ENCODE results near the gene TAS2R40. TPM values are rescaled to one million over a fixed set of nuclear protein-coding genes. Genes with fewer than 3 reads are reported as not detected.

Gene TAS2R40
- total RNA-seq, 1 experiment from 2014 or later, result not detected

- TF ChIP-seq CBX3 (IDR thresholded peaks at IDR 0.05; ENCODE audit: low read depth) (no peak), POLR2AphosphoS5 (IDR thresholded peaks at IDR 0.05; ENCODE audit: low read depth, low read length) (no peak), TCF7L2 (IDR thresholded peaks at IDR 0.05; ENCODE audit: borderline replicate concordance, extremely low read depth, insufficient read depth, insufficient read length) (no peak), EGR1 (IDR thresholded peaks at IDR 0.05; ENCODE audit: low read depth) (no peak), CTCF (IDR thresholded peaks at IDR 0.05 in 2 of 3, conservative IDR thresholded peaks at IDR 0.05 in 1 of 3; ENCODE audit: borderline replicate concordance in 1 of 3, insufficient read depth in 1 of 3, low read depth in 2 of 3, low read length in 2 of 3) (no peak), RAD21 (IDR thresholded peaks at IDR 0.05; ENCODE audit: low read depth) (no peak), JUND (IDR thresholded peaks at IDR 0.05) (no peak), POLR2A (IDR thresholded peaks at IDR 0.05; ENCODE audit: borderline replicate concordance, extremely low read depth, insufficient read depth, insufficient read length) (no peak), ZNF274 (IDR thresholded peaks at IDR 0.05; ENCODE audit: low read depth, low read length) (no peak), EZH2 (IDR thresholded peaks at IDR 0.05) (no peak), FOSL1 (IDR thresholded peaks at IDR 0.05; ENCODE audit: low read depth) (no peak), MAX (IDR thresholded peaks at IDR 0.05) (no peak), SRF (IDR thresholded peaks at IDR 0.05; ENCODE audit: low read depth) (no peak)
- TF ChIP-seq, protein P1, sequence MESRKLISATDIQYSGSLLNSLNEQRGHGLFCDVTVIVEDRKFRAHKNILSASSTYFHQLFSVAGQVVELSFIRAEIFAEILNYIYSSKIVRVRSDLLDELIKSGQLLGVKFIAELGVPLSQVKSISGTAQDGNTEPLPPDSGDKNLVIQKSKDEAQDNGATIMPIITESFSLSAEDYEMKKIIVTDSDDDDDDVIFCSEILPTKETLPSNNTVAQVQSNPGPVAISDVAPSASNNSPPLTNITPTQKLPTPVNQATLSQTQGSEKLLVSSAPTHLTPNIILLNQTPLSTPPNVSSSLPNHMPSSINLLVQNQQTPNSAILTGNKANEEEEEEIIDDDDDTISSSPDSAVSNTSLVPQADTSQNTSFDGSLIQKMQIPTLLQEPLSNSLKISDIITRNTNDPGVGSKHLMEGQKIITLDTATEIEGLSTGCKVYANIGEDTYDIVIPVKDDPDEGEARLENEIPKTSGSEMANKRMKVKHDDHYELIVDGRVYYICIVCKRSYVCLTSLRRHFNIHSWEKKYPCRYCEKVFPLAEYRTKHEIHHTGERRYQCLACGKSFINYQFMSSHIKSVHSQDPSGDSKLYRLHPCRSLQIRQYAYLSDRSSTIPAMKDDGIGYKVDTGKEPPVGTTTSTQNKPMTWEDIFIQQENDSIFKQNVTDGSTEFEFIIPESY (IDR thresholded peaks at IDR 0.05; ENCODE audit: extremely low read depth, insufficient replicate concordance, low read length), result no peak
- Histone ChIP-seq H3K4me2 (ENCODE audit: low read length) (no peak overlapping the region), H3K4me3 (replicated peaks in 1 of 2; ENCODE audit: low read depth in 1 of 2, low read length in 2 of 2) (no peak overlapping the region), H3K4me1 (ENCODE audit: control insufficient read depth in 1 of 2, insufficient read depth in 2 of 2, low read length in 2 of 2) (peaks cover 9 to 32% of the 10 kb centered on the region in 2 experiments; a peak in 3 of 4 replicates), H3K36me3 (ENCODE audit: control insufficient read depth in 1 of 2, insufficient read depth in 2 of 2, low read length in 2 of 2) (no peaks in the 10 kb centered on the region), H4K20me1 (ENCODE audit: insufficient read depth) (no peaks in the 10 kb centered on the region), H3K9ac (ENCODE audit: low read length) (no peak overlapping the region), H3K79me2 (ENCODE audit: insufficient read depth, low read length) (peaks cover 11% of the 10 kb centered on the region; the same call in 1 of the 2 replicates), H3K27me3 (ENCODE audit: insufficient read depth, low read length) (no peaks in the 10 kb centered on the region), H2AFZ (ENCODE audit: low read depth, low read length, poor library complexity, severe bottlenecking) (no peak overlapping the region), H3K27ac (ENCODE audit: low read depth, low read length) (no peak overlapping the region), H3K9me3 (ENCODE audit: control insufficient read depth in 1 of 2, insufficient read depth in 1 of 2, low read depth in 1 of 2, low read length in 2 of 2) (no peaks in the 10 kb centered on the region), H3K9me2 (ENCODE audit: insufficient read depth) (no peaks in the 10 kb centered on the region)
- DNase-seq (ENCODE audit: low read depth, low spot score) (no peak), ATAC-seq (no peak)
- ChIA-PET CTCF (no interaction called here), RAD21 (ENCODE audit: low non-redundant PET in 1 of 2, low total read pairs in 2 of 2, uncharacterized antibody in 2 of 2, unreplicated experiment in 2 of 2) (no interaction called here), POLR2A (interaction anchor here (1.9 kb wide), 1 partner anchor 14 kb away, joined by 8 read pairs; no protein-coding TSS in a partner anchor)
- no TSS peak for BruUV-seq (replicated peaks)
- intact Hi-C loops (cut with micrococcal nuclease), result no loop called here
Measured at GRCh38 chr7:143261901-143262300, 40.1 kb downstream of the TAS2R40 start.

All from HCT116 (cell line).